HL-60 (cell line): Measurements from ENCODE around the gene MST1R.

Experiments
- DNase-seq, 2 experiments: peaks; one replicate each; pipeline ENCODE4 v3.0.0-alpha.2; 2010 to 2020; ENCODE audit warnings: low read depth in 1 of 2, low spot score in 1 of 2
- H3K27ac ChIP-seq: fragments of 250-450 bp; sonication (Bioruptor Pico); replicated peaks from 2 replicates; pipeline ENCODE4 v1.5.1; 2020; ENCODE audit warnings: mild to moderate bottlenecking, moderate library complexity
- H3K27me3 ChIP-seq: fragments of 250-450 bp; sonication (Bioruptor Pico); 2 replicates; pipeline ENCODE4 v1.5.1; 2021; ENCODE audit warnings: mild to moderate bottlenecking, moderate library complexity; ENCODE audit not compliant: insufficient read depth, poor library complexity, severe bottlenecking
- H3K4me3 ChIP-seq: replicated peaks from 2 replicates; pipeline ENCODE4 v1.5.1; 2011; ENCODE audit warnings: mild to moderate bottlenecking, control low read depth, low read length; ENCODE audit not compliant: insufficient read depth
- GABPA ChIP-seq: IDR thresholded peaks from 2 replicates; pipeline ENCODE4 v1.6.1; 2012; ENCODE audit warnings: low read depth
- POLR2AphosphoS5 ChIP-seq: IDR thresholded peaks from 2 replicates; pipeline ENCODE4 v1.6.1; 2012; ENCODE audit warnings: low read depth
- REST ChIP-seq: IDR thresholded peaks from 2 replicates; pipeline ENCODE4 v1.6.1; 2012; ENCODE audit warnings: low read depth; ENCODE audit not compliant: insufficient replicate concordance
- SPI1 ChIP-seq: IDR thresholded peaks from 2 replicates; pipeline ENCODE4 v1.6.1; 2012; ENCODE audit warnings: low read depth, mild to moderate bottlenecking, borderline replicate concordance
- TF ChIP-seq, protein P1 (sequence below): IDR thresholded peaks from one replicate; pipeline ENCODE4 v1.5.1; 2011; ENCODE audit warnings: low read length, control low read depth, inconsistent platforms; ENCODE audit not compliant: insufficient read depth

MST1R gene

DNA sequence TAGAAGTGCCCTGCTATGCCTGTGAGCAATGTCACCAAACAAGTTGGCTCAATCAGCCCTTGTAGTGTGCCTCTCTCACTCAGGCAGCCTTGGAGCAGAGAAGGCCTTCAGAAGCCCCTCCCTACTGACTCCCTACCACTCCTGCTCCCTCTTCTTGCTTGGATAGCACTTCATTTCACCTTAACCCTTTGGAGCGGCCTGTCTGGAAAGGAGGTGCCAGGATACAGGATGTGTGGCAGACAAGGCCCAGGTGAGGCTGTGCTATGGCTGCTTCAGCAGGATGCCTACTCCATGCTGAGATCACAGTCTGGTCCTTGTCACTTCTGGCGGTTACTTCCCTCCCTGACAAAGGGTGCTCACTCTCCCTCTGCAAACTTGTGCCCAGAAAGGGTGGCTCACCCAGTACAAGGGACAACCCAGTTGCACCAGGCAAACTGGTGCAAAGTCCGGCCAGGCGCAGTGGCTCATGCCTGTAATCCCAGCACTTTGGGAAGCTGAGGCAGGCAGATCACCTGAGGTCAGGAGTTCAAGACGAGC is 24.9 kb upstream of the MST1R start:
- Histone ChIP-seq H3K27ac (no peak overlapping the region), H3K27me3 (no peaks in the 10 kb centered on the region), H3K4me3 (no peak overlapping the region)
- no peak for DNase-seq
- TF ChIP-seq REST (no peak), POLR2AphosphoS5 (no peak), SPI1 (no peak), GABPA (no peak)
- TF ChIP-seq, protein P1, sequence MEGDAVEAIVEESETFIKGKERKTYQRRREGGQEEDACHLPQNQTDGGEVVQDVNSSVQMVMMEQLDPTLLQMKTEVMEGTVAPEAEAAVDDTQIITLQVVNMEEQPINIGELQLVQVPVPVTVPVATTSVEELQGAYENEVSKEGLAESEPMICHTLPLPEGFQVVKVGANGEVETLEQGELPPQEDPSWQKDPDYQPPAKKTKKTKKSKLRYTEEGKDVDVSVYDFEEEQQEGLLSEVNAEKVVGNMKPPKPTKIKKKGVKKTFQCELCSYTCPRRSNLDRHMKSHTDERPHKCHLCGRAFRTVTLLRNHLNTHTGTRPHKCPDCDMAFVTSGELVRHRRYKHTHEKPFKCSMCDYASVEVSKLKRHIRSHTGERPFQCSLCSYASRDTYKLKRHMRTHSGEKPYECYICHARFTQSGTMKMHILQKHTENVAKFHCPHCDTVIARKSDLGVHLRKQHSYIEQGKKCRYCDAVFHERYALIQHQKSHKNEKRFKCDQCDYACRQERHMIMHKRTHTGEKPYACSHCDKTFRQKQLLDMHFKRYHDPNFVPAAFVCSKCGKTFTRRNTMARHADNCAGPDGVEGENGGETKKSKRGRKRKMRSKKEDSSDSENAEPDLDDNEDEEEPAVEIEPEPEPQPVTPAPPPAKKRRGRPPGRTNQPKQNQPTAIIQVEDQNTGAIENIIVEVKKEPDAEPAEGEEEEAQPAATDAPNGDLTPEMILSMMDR, result no peak

- H3K4me3 ChIP-seq, result no peak overlapping the region
- no peak for DNase-seq
- no peak overlapping the region for H3K27ac ChIP-seq
- TF ChIP-seq GABPA, result no peak
- TF ChIP-seq REST, result no peak
- TF ChIP-seq SPI1, result no peak
- TF ChIP-seq, protein P1, result no peak
- TF ChIP-seq POLR2AphosphoS5, result no peak
- no peaks in the 10 kb centered on the region for H3K27me3 ChIP-seq
Measured at GRCh38 chr3:49927798-49928197, 24.1 kb upstream of the MST1R start.

- Histone ChIP-seq H3K4me3 (no peak overlapping the region), H3K27me3 (no peaks in the 10 kb centered on the region), H3K27ac (no peak overlapping the region)
- no peak for TF ChIP-seq POLR2AphosphoS5
- TF ChIP-seq, protein P1, result no peak
- no peak for TF ChIP-seq REST
- no peak for TF ChIP-seq SPI1
- no peak for TF ChIP-seq GABPA
- DNase-seq, result no peak
Measured at GRCh38 chr3:49926117-49926728, 22.6 kb upstream of the MST1R start.
